Trophoblast cell (in vitro differentiated cells and primary cell): ENCODE results near the gene ZFR2.

Source experiments
- DNase-seq, 2 donors: peaks; one replicate each; pipeline ENCODE4 v3.0.0-alpha.2; 2016
- H2AFZ ChIP-seq: 2 replicates; pipeline ENCODE4 v1.6.1; 2013; ENCODE audit warnings: low read length, moderate library complexity, mild to moderate bottlenecking; ENCODE audit not compliant: insufficient read depth, poor library complexity
- H2AK5ac ChIP-seq: 2 replicates; pipeline ENCODE4 v1.6.1; 2013; ENCODE audit warnings: mild to moderate bottlenecking, low read length
- H2BK120ac ChIP-seq: 2 replicates; pipeline ENCODE4 v1.6.1; 2013; ENCODE audit warnings: low read length, mild to moderate bottlenecking, moderate library complexity; ENCODE audit not compliant: insufficient read depth, poor library complexity
- H2BK12ac ChIP-seq: 2 replicates; pipeline ENCODE4 v1.6.1; 2013; ENCODE audit warnings: mild to moderate bottlenecking, low read length, moderate library complexity
- H2BK5ac ChIP-seq: 2 replicates; pipeline ENCODE4 v1.6.1; 2013; ENCODE audit warnings: low read length, low read depth, moderate library complexity, mild to moderate bottlenecking; ENCODE audit not compliant: poor library complexity
- H3K14ac ChIP-seq: 2 replicates; pipeline ENCODE4 v1.6.1; 2013; ENCODE audit warnings: mild to moderate bottlenecking, low read length
- H3K18ac ChIP-seq: 2 replicates; pipeline ENCODE4 v1.6.1; 2013; ENCODE audit warnings: mild to moderate bottlenecking, low read length
- H3K23ac ChIP-seq: 2 replicates; pipeline ENCODE4 v1.6.1; 2013; ENCODE audit warnings: low read length
- H3K27ac ChIP-seq: 2 replicates; pipeline ENCODE4 v1.5.1; 2013; ENCODE audit warnings: low read depth, mild to moderate bottlenecking, inconsistent platforms, low read length, moderate library complexity
- H3K27me3 ChIP-seq: 2 replicates; pipeline ENCODE4 v1.6.1; 2013; ENCODE audit warnings: inconsistent platforms, mild to moderate bottlenecking, low read length, moderate library complexity; ENCODE audit not compliant: insufficient read depth
- H3K36me3 ChIP-seq, 2 experiments: 1 replicate in 1 of 2; 2 replicates in 1 of 2; pipeline ENCODE4 v1.6.1; 2013; ENCODE audit warnings: low read length in 2 of 2, mild to moderate bottlenecking in 2 of 2, moderate library complexity in 1 of 2; ENCODE audit not compliant: insufficient read depth in 2 of 2, control insufficient read depth in 1 of 2
- H3K4ac ChIP-seq: 2 replicates; pipeline ENCODE4 v1.6.1; 2013; ENCODE audit warnings: low read depth, mild to moderate bottlenecking, low read length, moderate library complexity
- H3K4me1 ChIP-seq, 2 experiments: 1 replicate in 1 of 2; 2 replicates in 1 of 2; pipeline ENCODE4 v1.6.1; 2013; ENCODE audit warnings: low read length in 2 of 2, mild to moderate bottlenecking in 2 of 2, moderate library complexity in 1 of 2; ENCODE audit not compliant: insufficient read depth in 2 of 2, control insufficient read depth in 1 of 2
- H3K4me2 ChIP-seq: 2 replicates; pipeline ENCODE4 v1.6.1; 2013; ENCODE audit warnings: inconsistent platforms, mild to moderate bottlenecking, low read length, moderate library complexity
- H3K4me3 ChIP-seq: 2 replicates; pipeline ENCODE4 v1.5.1; 2013; ENCODE audit warnings: mild to moderate bottlenecking, low read depth, low read length, inconsistent platforms
- H3K79me1 ChIP-seq: one replicate; pipeline ENCODE4 v1.6.1; 2013; ENCODE audit warnings: low read length
- H3K79me2 ChIP-seq: 2 replicates; pipeline ENCODE4 v1.6.1; 2013; ENCODE audit warnings: low read length, mild to moderate bottlenecking; ENCODE audit not compliant: control insufficient read depth, insufficient read depth, poor library complexity
- H3K9ac ChIP-seq: 2 replicates; pipeline ENCODE4 v1.6.1; 2013; ENCODE audit warnings: mild to moderate bottlenecking, low read length
- H3K9me3 ChIP-seq: 2 replicates; pipeline ENCODE4 v1.6.1; 2013; ENCODE audit warnings: low read depth, mild to moderate bottlenecking, control low read depth, inconsistent platforms, low read length; ENCODE audit not compliant: insufficient read depth
- H4K12ac ChIP-seq: 2 replicates; pipeline ENCODE4 v1.6.1; 2013; ENCODE audit warnings: low read depth, mild to moderate bottlenecking, low read length, moderate library complexity
- H4K8ac ChIP-seq: 2 replicates; pipeline ENCODE4 v1.6.1; 2013; ENCODE audit warnings: low read depth, mild to moderate bottlenecking, low read length, moderate library complexity
- H4K91ac ChIP-seq: one replicate; pipeline ENCODE4 v1.6.1; 2013; ENCODE audit warnings: low read depth, mild to moderate bottlenecking, low read length, moderate library complexity
- WGBS: extraction: QIAGEN DNeasy Blood & Tissue Kit; methylation state at CpG from one replicate; pipeline ENCODE4 v1.1.7; 2013; ENCODE audit warnings: missing lambda C conversion rate; ENCODE audit not compliant: insufficient read length, insufficient coverage; ENCODE audit errors: extremely low coverage; 5-methylcytosine and 5-hydroxymethylcytosine counted together

ZFR2 gene

DNA sequence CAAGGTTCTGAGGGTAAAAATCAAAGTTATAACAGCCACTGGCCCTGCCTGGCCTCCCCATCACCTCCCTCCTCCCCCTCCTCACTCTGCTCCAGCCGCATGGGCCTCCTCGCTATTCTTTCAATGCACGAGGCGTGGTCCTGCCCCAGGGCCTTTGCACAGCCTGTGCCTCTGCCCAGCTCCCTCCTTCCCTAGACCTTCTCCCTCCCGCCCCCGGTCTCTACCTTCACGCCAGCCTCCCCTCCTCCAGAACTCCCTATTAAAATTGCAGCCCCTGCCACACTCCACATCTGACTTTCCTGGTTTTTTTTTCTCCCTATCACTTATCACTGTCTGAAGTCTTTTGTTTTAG lies 100.1 kb downstream of the ZFR2 start:
- Histone ChIP-seq H3K36me3 (peaks cover 20 to 24% of the 10 kb centered on the region in 2 experiments), H3K79me1 (no peaks in the 10 kb centered on the region), H3K27ac (no peak overlapping the region), H3K14ac (no peak overlapping the region), H3K4me3 (no peak overlapping the region), H3K9me3 (no peaks in the 10 kb centered on the region), H3K4me1 (no peaks in the 10 kb centered on the region), H4K12ac (no peak overlapping the region), H3K23ac (no peak overlapping the region), H2BK120ac (no peak overlapping the region), H3K27me3 (no peaks in the 10 kb centered on the region), H3K4me2 (no peak overlapping the region), H3K18ac (no peak overlapping the region), H2AK5ac (no peak overlapping the region), H2AFZ (no peak overlapping the region), H3K4ac (no peak overlapping the region), H4K8ac (no peak overlapping the region), H2BK5ac (no peak overlapping the region), H3K79me2 (no peaks in the 10 kb centered on the region), H3K9ac (no peak overlapping the region), H2BK12ac (no peak overlapping the region), H4K91ac (no peak overlapping the region)
- WGBS, result no CpG with 5 or more reads among the region's 7 CpGs
- no peak for DNase-seq

DNA sequence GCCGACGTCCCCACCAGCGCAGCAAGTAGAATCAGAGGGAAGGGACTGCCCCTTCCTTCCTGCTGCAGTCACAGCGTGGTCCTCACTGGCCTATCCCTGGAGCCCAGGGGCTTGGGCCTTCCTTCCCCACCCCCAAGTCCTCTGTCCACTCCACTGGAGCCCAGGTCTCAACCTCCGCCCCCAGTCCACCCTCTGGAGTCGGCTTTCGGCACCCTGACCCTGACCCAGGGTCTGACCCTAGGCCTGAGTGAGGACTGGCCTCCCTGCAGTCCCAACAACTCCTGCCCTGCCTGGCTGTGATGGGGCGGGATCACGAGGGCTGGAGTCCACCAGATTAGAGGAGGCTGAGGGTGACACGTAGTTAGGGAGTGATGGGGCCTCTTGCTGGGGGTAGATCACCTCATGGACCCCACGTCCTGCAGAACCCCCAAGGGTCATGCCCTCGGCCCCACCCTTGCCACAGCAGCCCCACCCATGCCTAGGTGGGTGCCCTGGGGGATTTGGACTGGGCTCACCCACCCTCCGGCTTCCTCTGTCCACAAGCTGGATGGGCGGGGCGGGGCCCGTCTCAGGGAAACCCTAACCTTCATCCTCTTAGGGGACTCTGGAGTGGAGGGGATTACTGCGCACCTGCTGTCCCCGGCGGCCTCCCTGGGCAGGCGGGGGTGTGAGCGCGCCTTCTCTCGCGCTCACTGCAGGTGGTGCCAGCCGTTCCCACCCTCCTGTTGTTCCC lies 100.7 kb downstream of the ZFR2 start:
- WGBS, result no CpG with 5 or more reads among the region's 25 CpGs
- no peak overlapping the region for H2BK120ac ChIP-seq
- no peak for DNase-seq

DNA sequence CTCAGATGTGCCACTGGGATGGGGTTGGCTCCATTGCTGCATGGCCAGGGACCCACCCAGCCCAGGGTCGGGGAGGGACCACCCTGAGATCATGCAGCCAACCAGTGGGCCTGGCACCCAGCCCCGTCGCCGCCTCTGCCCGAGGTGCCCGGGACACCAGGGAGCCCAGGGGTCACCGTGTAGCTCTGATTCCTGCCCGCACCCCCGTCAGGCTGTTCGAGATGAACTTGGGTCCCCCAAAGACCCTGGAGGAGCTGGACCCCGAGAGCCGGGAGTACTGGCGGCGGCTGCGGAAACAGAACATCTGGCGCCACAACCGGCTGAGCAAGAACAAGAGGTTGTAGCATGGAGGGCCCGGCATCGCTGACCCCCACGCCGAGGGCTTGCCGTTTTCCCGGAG lies 101.8 kb downstream of the ZFR2 start:
- no peak overlapping the region for H2AFZ ChIP-seq
- no peak overlapping the region for H3K4ac ChIP-seq
- no peak overlapping the region for H3K4me3 ChIP-seq
- H3K4me2 ChIP-seq, result no peak overlapping the region
- no peak overlapping the region for H3K9ac ChIP-seq
- H3K27ac ChIP-seq, result no peak overlapping the region
- no peak overlapping the region for H3K18ac ChIP-seq
- no peaks in the 10 kb centered on the region for H3K4me1 ChIP-seq
- H4K12ac ChIP-seq, result no peak overlapping the region
- no peak overlapping the region for H2BK120ac ChIP-seq
- H3K27me3 ChIP-seq, result no peaks in the 10 kb centered on the region
- H4K8ac ChIP-seq, result no peak overlapping the region
- no peak overlapping the region for H2BK12ac ChIP-seq
- H2AK5ac ChIP-seq, result no peak overlapping the region
- peaks cover 2% of the 10 kb centered on the region for H3K79me2 ChIP-seq
- no peak overlapping the region for H2BK5ac ChIP-seq
- H3K36me3 ChIP-seq, result peaks cover 20 to 24% of the 10 kb centered on the region in 2 experiments
- no peak for DNase-seq
- H3K23ac ChIP-seq, result no peak overlapping the region
- H4K91ac ChIP-seq, result no peak overlapping the region
- no peak overlapping the region for H3K14ac ChIP-seq
- peaks cover 2% of the 10 kb centered on the region for H3K79me1 ChIP-seq
- H3K9me3 ChIP-seq, result no peaks in the 10 kb centered on the region
- WGBS, result no CpG with 5 or more reads among the region's 23 CpGs

More for the DNA sequence above, 100.7 kb downstream of the ZFR2 start:
- H4K12ac ChIP-seq, result no peak overlapping the region
- no peak overlapping the region for H4K91ac ChIP-seq
- H2BK12ac ChIP-seq, result no peak overlapping the region
- no peak overlapping the region for H4K8ac ChIP-seq
- H2BK5ac ChIP-seq, result no peak overlapping the region
- no peak overlapping the region for H3K18ac ChIP-seq
- no peak overlapping the region for H2AFZ ChIP-seq
- no peak overlapping the region for H3K27ac ChIP-seq
- no peak overlapping the region for H3K4ac ChIP-seq
- no peak overlapping the region for H3K4me2 ChIP-seq
- H3K9me3 ChIP-seq, result no peaks in the 10 kb centered on the region
- no peak overlapping the region for H3K4me3 ChIP-seq
- H2AK5ac ChIP-seq, result no peak overlapping the region
- H3K79me2 ChIP-seq, result no peaks in the 10 kb centered on the region
- H3K23ac ChIP-seq, result no peak overlapping the region
- no peak overlapping the region for H3K14ac ChIP-seq
- H3K4me1 ChIP-seq, result no peaks in the 10 kb centered on the region
- H3K9ac ChIP-seq, result no peak overlapping the region
- H3K79me1 ChIP-seq, result no peaks in the 10 kb centered on the region
- no peaks in the 10 kb centered on the region for H3K27me3 ChIP-seq
- H3K36me3 ChIP-seq, result peaks cover 20 to 24% of the 10 kb centered on the region in 2 experiments

DNA sequence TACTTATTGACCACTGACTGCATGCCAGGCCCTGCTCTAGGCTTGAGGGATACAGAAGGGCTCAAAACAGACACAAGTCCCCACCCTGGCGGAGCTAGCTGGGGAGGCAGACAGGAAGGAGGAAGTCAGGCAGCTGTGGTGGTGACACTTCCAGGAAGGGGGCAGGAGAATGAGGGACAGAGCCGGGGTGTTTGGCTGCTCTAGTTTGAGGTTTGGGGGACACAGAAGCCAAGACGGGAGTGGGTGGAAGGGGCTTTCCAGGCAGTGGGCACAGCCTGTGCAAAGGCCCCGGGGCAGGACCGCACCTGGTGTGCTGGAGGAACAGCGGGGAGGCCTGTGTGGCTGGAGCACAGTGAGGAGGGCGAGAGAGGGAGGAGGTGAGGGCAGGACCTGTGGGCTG lies 102.3 kb downstream of the ZFR2 start:
- Histone ChIP-seq H3K4me2 (no peak overlapping the region), H3K14ac (no peak overlapping the region), H4K12ac (no peak overlapping the region), H3K4ac (no peak overlapping the region), H3K18ac (no peak overlapping the region), H3K27ac (no peak overlapping the region), H4K91ac (no peak overlapping the region), H3K79me1 (peaks cover 2% of the 10 kb centered on the region), H4K8ac (no peak overlapping the region), H3K4me1 (no peaks in the 10 kb centered on the region), H3K36me3 (peaks cover 20 to 24% of the 10 kb centered on the region in 2 experiments), H3K4me3 (no peak overlapping the region), H3K79me2 (peaks cover 2% of the 10 kb centered on the region), H2BK5ac (no peak overlapping the region), H3K27me3 (no peaks in the 10 kb centered on the region), H2BK120ac (no peak overlapping the region), H2BK12ac (no peak overlapping the region), H2AK5ac (no peak overlapping the region), H3K9me3 (no peaks in the 10 kb centered on the region), H3K23ac (no peak overlapping the region), H3K9ac (no peak overlapping the region), H2AFZ (no peak overlapping the region)
- no CpG with 5 or more reads among the region's 7 CpGs for WGBS
- DNase-seq, result no peak
